Activated naive CD4-positive, alpha-beta T cell treated with anti-CD3 and anti-CD28 coated beads, Interleukin-2, amount 50 U/mL, for 72 hours (primary cell): Measurements from ENCODE around the gene OAT. TPM values are rescaled to one million over a fixed set of nuclear protein-coding genes. Genes with fewer than 3 reads are reported as not detected.

Source experiments
- ATAC-seq, 2 donors: fragments of 150-1000 bp; cut with Tn5 transposase; 2 replicates each; pipeline ENCODE4 v1.10.0; 2021; ENCODE audit warnings: mild to moderate bottlenecking in 2 of 2, moderate library complexity in 2 of 2
- DNase-seq, 2 donors: peaks; one replicate each; pipeline ENCODE4 v3.0.0; 2021 to 2022; ENCODE audit warnings: low spot score in 2 of 2
- H3K27ac Mint-ChIP-seq, 2 donors: one replicate each; pipeline ENCODE4 v1.8.0; 2022; ENCODE audit warnings: mild to moderate bottlenecking in 2 of 2, mixed read lengths in 2 of 2
- H3K36me3 Mint-ChIP-seq, 2 donors: one replicate each; pipeline ENCODE4 v1.8.0; 2022; ENCODE audit warnings: mixed read lengths in 2 of 2
- H3K9me3 Mint-ChIP-seq, 2 donors: one replicate each; pipeline ENCODE4 v1.8.0; 2022; ENCODE audit warnings: mixed read lengths in 2 of 2
- total RNA-seq, 2 donors: library from RNA; stranded (reverse); gene quantifications; one replicate each; pipeline ENCODE4 v1.2.3, GENCODE V29; 2022

OAT gene
- total RNA-seq, 2 donors from 2014 or later, result 24.2 to 39.3 TPM

GRCh38 chr10:124388823-124389612 lies 29.7 kb downstream of the OAT start:
- Mint-ChIP-seq H3K9me3 (no peaks in the 10 kb centered on the region), H3K27ac (peak overlapping the region in 1 of 2 donors; percentile 41), H3K36me3 (no peaks in the 10 kb centered on the region)
- peak; percentile 91 to 98 for DNase-seq
- peak; percentile 97 to 98 for ATAC-seq

GRCh38 chr10:124388476-124388822 lies 30.3 kb downstream of the OAT start:
- H3K27ac Mint-ChIP-seq, result no peak overlapping the region
- H3K9me3 Mint-ChIP-seq, result no peaks in the 10 kb centered on the region
- no peaks in the 10 kb centered on the region for H3K36me3 Mint-ChIP-seq
- no peak for ATAC-seq
- DNase-seq, result peak in 1 of 2 donors; percentile 52

- ATAC-seq (no peak), DNase-seq (peak in 1 of 2 donors; percentile 18)
- no peak overlapping the region for H3K27ac Mint-ChIP-seq
- H3K9me3 Mint-ChIP-seq, result no peaks in the 10 kb centered on the region
- no peaks in the 10 kb centered on the region for H3K36me3 Mint-ChIP-seq
Measured at GRCh38 chr10:124387078-124387874, 31.4 kb downstream of the OAT start.

- no peaks in the 10 kb centered on the region for H3K9me3 Mint-ChIP-seq
- ATAC-seq (no peak), DNase-seq (no peak)
- no peak overlapping the region for H3K27ac Mint-ChIP-seq
- H3K36me3 Mint-ChIP-seq, result no peaks in the 10 kb centered on the region
Measured at GRCh38 chr10:124386186-124387077, 32.3 kb downstream of the OAT start.

- Mint-ChIP-seq H3K36me3 (no peaks in the 10 kb centered on the region), H3K9me3 (no peaks in the 10 kb centered on the region), H3K27ac (no peak overlapping the region)
- DNase-seq (no peak), ATAC-seq (no peak)
Measured at GRCh38 chr10:124385627-124386185, 33.0 kb downstream of the OAT start.

- no peaks in the 10 kb centered on the region for H3K36me3 Mint-ChIP-seq
- DNase-seq (no peak), ATAC-seq (no peak)
- no peak overlapping the region for H3K27ac Mint-ChIP-seq
- H3K9me3 Mint-ChIP-seq, result no peaks in the 10 kb centered on the region
Measured at GRCh38 chr10:124384591-124385190, 34.0 kb downstream of the OAT start.

GRCh38 chr10:124384172-124384571 lies 34.6 kb downstream of the OAT start:
- DNase-seq, result no peak
- Mint-ChIP-seq H3K27ac (no peak overlapping the region), H3K36me3 (no peaks in the 10 kb centered on the region), H3K9me3 (no peaks in the 10 kb centered on the region)
- ATAC-seq, result no peak

GRCh38 chr10:124383496-124383895 lies 35.2 kb downstream of the OAT start:
- Mint-ChIP-seq H3K36me3 (no peaks in the 10 kb centered on the region), H3K9me3 (no peaks in the 10 kb centered on the region), H3K27ac (no peak overlapping the region)
- no peak for DNase-seq
- ATAC-seq, result no peak

GRCh38 chr10:124381011-124381611 lies 37.6 kb downstream of the OAT start:
- Mint-ChIP-seq H3K36me3 (no peaks in the 10 kb centered on the region), H3K9me3 (no peaks in the 10 kb centered on the region), H3K27ac (no peak overlapping the region)
- DNase-seq, result no peak
- ATAC-seq, result no peak

GRCh38 chr10:124380256-124380995 lies 38.3 kb downstream of the OAT start:
- ATAC-seq, result no peak
- Mint-ChIP-seq H3K9me3 (no peaks in the 10 kb centered on the region), H3K36me3 (no peaks in the 10 kb centered on the region), H3K27ac (no peak overlapping the region)
- no peak for DNase-seq

GRCh38 chr10:124379609-124380193 lies 39.0 kb downstream of the OAT start:
- Mint-ChIP-seq H3K9me3 (no peaks in the 10 kb centered on the region), H3K36me3 (no peaks in the 10 kb centered on the region), H3K27ac (no peak overlapping the region)
- ATAC-seq (no peak), DNase-seq (no peak)

GRCh38 chr10:124378881-124379471 lies 39.7 kb downstream of the OAT start:
- no peak overlapping the region for H3K27ac Mint-ChIP-seq
- no peak for ATAC-seq

GRCh38 chr10:124378271-124378670 lies 40.5 kb downstream of the OAT start:
- Mint-ChIP-seq H3K27ac (no peak overlapping the region), H3K36me3 (no peaks in the 10 kb centered on the region), H3K9me3 (no peaks in the 10 kb centered on the region)
- DNase-seq (no peak), ATAC-seq (no peak)

More at GRCh38 chr10:124378881-124379471, 39.7 kb downstream of the OAT start:
- Mint-ChIP-seq H3K9me3 (no peaks in the 10 kb centered on the region), H3K36me3 (no peaks in the 10 kb centered on the region)
- no peak for DNase-seq

- no peaks in the 10 kb centered on the region for H3K36me3 Mint-ChIP-seq
- no peaks in the 10 kb centered on the region for H3K9me3 Mint-ChIP-seq
- no peak for DNase-seq
- ATAC-seq, result no peak
- no peak overlapping the region for H3K27ac Mint-ChIP-seq
Measured at GRCh38 chr10:124377101-124377500, 41.6 kb downstream of the OAT start.

- Mint-ChIP-seq H3K36me3 (no peaks in the 10 kb centered on the region), H3K27ac (no peak overlapping the region), H3K9me3 (no peaks in the 10 kb centered on the region)
Measured at GRCh38 chr10:124376411-124376810, 42.3 kb downstream of the OAT start.

More at GRCh38 chr10:124376411-124376810, 42.3 kb downstream of the OAT start:
- DNase-seq (no peak), ATAC-seq (no peak)
